Measurements from ENCODE around the gene SDHB. TPM values are rescaled to one million over a fixed set of nuclear protein-coding genes. Genes with fewer than 3 reads are reported as not detected.

SDHB gene
- total and polyA plus RNA-seq, 10 of the 15 experiments (the other 5 are each of a cell fraction or from before 2014, with no cell fraction given), result 101 to 319 (median 188) TPM

GRCh38 chr1:17013491-17014320 is 40.1 kb downstream of the SDHB start (continued):
- no peak for TF ChIP-seq PKNOX1 (IDR thresholded peaks at IDR 0.05)
- TF ChIP-seq TCF12 (IDR thresholded peaks at IDR 0.05; ENCODE audit: low read depth, low read length), result peak; percentile 65
- TF ChIP-seq USF1 (IDR thresholded peaks at IDR 0.05; ENCODE audit: borderline replicate concordance, extremely low read length, insufficient read depth, low read depth, low read length), result no peak
- no peak for TF ChIP-seq IRF4 (IDR thresholded peaks at IDR 0.05; ENCODE audit: low read depth, low read length)
- no peak for TF ChIP-seq PBX3 (IDR thresholded peaks at IDR 0.05; ENCODE audit: insufficient replicate concordance, low read depth, low read length)
- peak; percentile 73 to 79 for TF ChIP-seq IKZF2 (IDR thresholded peaks at IDR 0.05)
- no peak for TF ChIP-seq JUND (IDR thresholded peaks at IDR 0.05; ENCODE audit: low read depth, low read length)
- TF ChIP-seq USF2 (IDR thresholded peaks at IDR 0.05; ENCODE audit: borderline replicate concordance, low read depth, low read length), result no peak
- TF ChIP-seq YY1 (IDR thresholded peaks at IDR 0.05; ENCODE audit: low read depth, low read length), result 0 out of 2 replicates have a peak, but pooled peaks have one; percentile 15
- no peak for TF ChIP-seq RAD21 (IDR thresholded peaks at IDR 0.05; ENCODE audit: insufficient read depth, low read depth, low read length)
- TF ChIP-seq SIX5 (IDR thresholded peaks at IDR 0.05; ENCODE audit: low read depth, low read length, severe bottlenecking), result no peak
- TF ChIP-seq ZNF217 (IDR thresholded peaks at IDR 0.05), result no peak
- no peak for TF ChIP-seq NRF1 (conservative IDR thresholded peaks at IDR 0.05; ENCODE audit: low read depth, low read length)
- no peak for TF ChIP-seq TAF1 (IDR thresholded peaks at IDR 0.05; ENCODE audit: borderline replicate concordance, low read depth, low read length)
- TF ChIP-seq POU2F2 (IDR thresholded peaks at IDR 0.05; ENCODE audit: borderline replicate concordance, low read depth, low read length), result no peak

All from GM12878 (cell line).